ENCODE measurements around the gene HMOX1.

- TF ChIP-seq CTCF (IDR thresholded peaks at IDR 0.05) (no peak), POLR2A (IDR thresholded peaks at IDR 0.05) (no peak)
These were observed 34.9 kb upstream of the HMOX1 start for GRCh38 chr22:35345808-35346505.
